ENCODE data around the gene PLSCR5. TPM values are rescaled to one million over a fixed set of nuclear protein-coding genes. Genes with fewer than 3 reads are reported as not detected.

Gene PLSCR5
- polyA plus RNA-seq, 1 of the 3 experiments (the other 2 are of a cell fraction), result not detected

DNA sequence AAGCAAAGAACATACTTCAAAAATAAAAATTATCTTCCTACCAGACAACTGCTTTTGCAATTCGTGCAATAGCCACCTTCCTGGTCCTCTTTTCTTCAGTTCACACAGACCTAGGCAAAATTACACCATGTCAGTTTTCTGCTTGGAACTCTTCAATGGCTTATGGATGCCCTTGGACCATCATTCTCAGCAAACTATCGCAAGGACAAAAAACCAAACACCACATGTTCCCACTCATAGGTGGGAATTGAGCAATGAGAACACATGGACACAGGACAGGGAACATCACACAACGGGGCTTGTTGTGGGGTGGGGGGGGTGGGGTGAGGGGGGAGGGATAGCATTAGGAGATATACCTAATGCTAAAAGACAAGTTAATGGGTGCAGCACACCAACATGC is 29.2 kb upstream of the PLSCR5 start:
- Histone ChIP-seq H3K9me2 (no peaks in the 10 kb centered on the region), H2AFZ (ENCODE audit: low read depth) (no peak overlapping the region), H3K9me3 (no peaks in the 10 kb centered on the region), H3K9ac (no peak overlapping the region), H3K4me2 (no peak overlapping the region), H3K4me1 (ENCODE audit: control insufficient read depth in 1 of 2, insufficient read depth in 2 of 2, low read depth in 1 of 2, low read length in 1 of 2) (no peaks in the 10 kb centered on the region), H3F3A (replicated peaks; ENCODE audit: insufficient read depth) (no peaks in the 10 kb centered on the region), H4K20me1 (ENCODE audit: insufficient read depth) (no peaks in the 10 kb centered on the region), H3K79me2 (ENCODE audit: insufficient read depth) (no peaks in the 10 kb centered on the region), H3K27me3 (ENCODE audit: insufficient read depth) (no peaks in the 10 kb centered on the region; the same call in 1 of the 2 replicates), H3K36me3 (replicated peaks in 1 of 2; ENCODE audit: control insufficient read depth in 1 of 2, insufficient read depth in 2 of 2, low read length in 1 of 2) (no peaks in the 10 kb centered on the region), H3K27ac (ENCODE audit: low read depth in 2 of 2, low read length in 1 of 2) (no peak overlapping the region), H3K4me3 (ENCODE audit: low read depth in 2 of 2, low read length in 1 of 2) (no peak overlapping the region)
- CTCF ChIA-PET, result no interaction called here
- POLR2A ChIA-PET, result no interaction called here
- DNase-seq, result no peak
- TF ChIP-seq POLR2AphosphoS5 (IDR thresholded peaks at IDR 0.05; ENCODE audit: low read depth, low read length) (no peak), EZH2phosphoT487 (IDR thresholded peaks at IDR 0.05; ENCODE audit: borderline replicate concordance, low read depth) (no peak), YY1 (IDR thresholded peaks at IDR 0.05; ENCODE audit: low read depth) (no peak), GABPA (IDR thresholded peaks at IDR 0.05; ENCODE audit: low read depth) (no peak), TEAD4 (IDR thresholded peaks at IDR 0.05; ENCODE audit: borderline replicate concordance, insufficient read depth) (no peak), REST (IDR thresholded peaks at IDR 0.05; ENCODE audit: low read depth, low read length) (no peak), RXRA (IDR thresholded peaks at IDR 0.05; ENCODE audit: borderline replicate concordance, low read depth) (no peak), CTCF (IDR thresholded peaks at IDR 0.05) (no peak), RFX5 (IDR thresholded peaks at IDR 0.05; ENCODE audit: low read length) (no peak)
- TF ChIP-seq, protein P1, sequence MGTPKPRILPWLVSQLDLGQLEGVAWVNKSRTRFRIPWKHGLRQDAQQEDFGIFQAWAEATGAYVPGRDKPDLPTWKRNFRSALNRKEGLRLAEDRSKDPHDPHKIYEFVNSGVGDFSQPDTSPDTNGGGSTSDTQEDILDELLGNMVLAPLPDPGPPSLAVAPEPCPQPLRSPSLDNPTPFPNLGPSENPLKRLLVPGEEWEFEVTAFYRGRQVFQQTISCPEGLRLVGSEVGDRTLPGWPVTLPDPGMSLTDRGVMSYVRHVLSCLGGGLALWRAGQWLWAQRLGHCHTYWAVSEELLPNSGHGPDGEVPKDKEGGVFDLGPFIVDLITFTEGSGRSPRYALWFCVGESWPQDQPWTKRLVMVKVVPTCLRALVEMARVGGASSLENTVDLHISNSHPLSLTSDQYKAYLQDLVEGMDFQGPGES (IDR thresholded peaks at IDR 0.05; ENCODE audit: low read depth, low read length), result no peak
- TF ChIP-seq, protein P2, sequence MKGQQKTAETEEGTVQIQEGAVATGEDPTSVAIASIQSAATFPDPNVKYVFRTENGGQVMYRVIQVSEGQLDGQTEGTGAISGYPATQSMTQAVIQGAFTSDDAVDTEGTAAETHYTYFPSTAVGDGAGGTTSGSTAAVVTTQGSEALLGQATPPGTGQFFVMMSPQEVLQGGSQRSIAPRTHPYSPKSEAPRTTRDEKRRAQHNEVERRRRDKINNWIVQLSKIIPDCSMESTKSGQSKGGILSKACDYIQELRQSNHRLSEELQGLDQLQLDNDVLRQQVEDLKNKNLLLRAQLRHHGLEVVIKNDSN (IDR thresholded peaks at IDR 0.05; ENCODE audit: borderline replicate concordance, low read depth), result no peak
- WGBS (ENCODE audit: low lambda C conversion rate), result 14% methylated on average over 3 of the region's 3 CpGs

Data from SK-N-SH (cell line).